Measurements from ENCODE around the gene TWNK.

DNA sequence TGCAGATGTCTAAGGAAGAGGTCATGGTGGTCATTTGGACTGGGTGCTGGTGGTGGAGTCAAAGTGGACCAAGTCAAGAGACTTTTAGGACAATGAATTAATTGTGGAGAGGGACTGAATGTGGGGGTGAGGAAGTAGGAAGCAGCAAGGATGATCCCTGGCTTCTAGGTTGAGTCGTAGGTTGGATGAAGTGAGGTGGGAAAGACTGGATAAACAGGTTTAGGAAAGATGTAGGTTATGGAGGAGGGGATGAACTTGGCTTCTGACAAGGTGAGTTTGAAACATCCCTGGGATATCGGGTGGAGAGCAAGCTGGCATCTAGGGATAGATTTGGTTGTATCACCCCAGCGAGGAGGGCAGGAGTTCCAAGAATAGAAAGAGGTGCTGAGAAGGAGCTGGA is 10.4 kb upstream of the TWNK start:
- TF ChIP-seq, protein P1, sequence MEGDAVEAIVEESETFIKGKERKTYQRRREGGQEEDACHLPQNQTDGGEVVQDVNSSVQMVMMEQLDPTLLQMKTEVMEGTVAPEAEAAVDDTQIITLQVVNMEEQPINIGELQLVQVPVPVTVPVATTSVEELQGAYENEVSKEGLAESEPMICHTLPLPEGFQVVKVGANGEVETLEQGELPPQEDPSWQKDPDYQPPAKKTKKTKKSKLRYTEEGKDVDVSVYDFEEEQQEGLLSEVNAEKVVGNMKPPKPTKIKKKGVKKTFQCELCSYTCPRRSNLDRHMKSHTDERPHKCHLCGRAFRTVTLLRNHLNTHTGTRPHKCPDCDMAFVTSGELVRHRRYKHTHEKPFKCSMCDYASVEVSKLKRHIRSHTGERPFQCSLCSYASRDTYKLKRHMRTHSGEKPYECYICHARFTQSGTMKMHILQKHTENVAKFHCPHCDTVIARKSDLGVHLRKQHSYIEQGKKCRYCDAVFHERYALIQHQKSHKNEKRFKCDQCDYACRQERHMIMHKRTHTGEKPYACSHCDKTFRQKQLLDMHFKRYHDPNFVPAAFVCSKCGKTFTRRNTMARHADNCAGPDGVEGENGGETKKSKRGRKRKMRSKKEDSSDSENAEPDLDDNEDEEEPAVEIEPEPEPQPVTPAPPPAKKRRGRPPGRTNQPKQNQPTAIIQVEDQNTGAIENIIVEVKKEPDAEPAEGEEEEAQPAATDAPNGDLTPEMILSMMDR (IDR thresholded peaks at IDR 0.05): no peak
- TF ChIP-seq POLR2A (IDR thresholded peaks at IDR 0.05): no peak
